ENCODE measurements around the gene KLK7.
"Not testable (repeated sequence)": the region's sequence is repeated elsewhere in the genome, so short reads cannot be mapped to it uniquely, and the experiment has no call there.

The KLK7 gene

GRCh38 chr19:50977626-50978025 lies 6.1 kb downstream of the KLK7 start:
- Histone ChIP-seq H3K9me3 (no peaks in the 10 kb centered on the region), H3K4me1 (ENCODE audit: control insufficient read depth in 1 of 2, insufficient read depth in 1 of 2, low read depth in 1 of 2, low read length in 1 of 2) (no peaks in the 10 kb centered on the region), H3K36me3 (no peaks in the 10 kb centered on the region), H3K27me3 (peaks cover 40% of the 10 kb centered on the region), H3K27ac (no peak overlapping the region), H3K4me3 (ENCODE audit: low read depth in 1 of 2, low read length in 1 of 2) (no peak overlapping the region)
- no peak for TF ChIP-seq CTCF (IDR thresholded peaks at IDR 0.05)

GRCh38 chr19:50975766-50976165 lies 8.0 kb downstream of the KLK7 start:
- TF ChIP-seq CTCF (IDR thresholded peaks at IDR 0.05): no peak
- H3K9me3 ChIP-seq: no peaks in the 10 kb centered on the region
- no peak overlapping the region for H3K27ac ChIP-seq
- H3K4me3 ChIP-seq (ENCODE audit: low read depth in 1 of 2, low read length in 1 of 2): no peak overlapping the region
- no peaks in the 10 kb centered on the region for H3K36me3 ChIP-seq
- H3K4me1 ChIP-seq (ENCODE audit: control insufficient read depth in 1 of 2, insufficient read depth in 1 of 2, low read depth in 1 of 2, low read length in 1 of 2): no peaks in the 10 kb centered on the region
- peaks cover 36% of the 10 kb centered on the region for H3K27me3 ChIP-seq

- Histone ChIP-seq H3K9me3 (no peaks in the 10 kb centered on the region), H3K27ac (no peak overlapping the region), H3K27me3 (peaks cover 31% of the 10 kb centered on the region), H3K36me3 (no peaks in the 10 kb centered on the region), H3K4me1 (ENCODE audit: control insufficient read depth in 1 of 2, insufficient read depth in 1 of 2, low read depth in 1 of 2, low read length in 1 of 2) (no peaks in the 10 kb centered on the region), H3K4me3 (ENCODE audit: low read depth in 1 of 2, low read length in 1 of 2) (no peak overlapping the region)
- TF ChIP-seq CTCF (IDR thresholded peaks at IDR 0.05): no peak
These were observed 8.8 kb downstream of the KLK7 start for GRCh38 chr19:50974702-50975556.

GRCh38 chr19:50972795-50973376 lies 10.8 kb downstream of the KLK7 start:
- TF ChIP-seq CTCF (IDR thresholded peaks at IDR 0.05): no peak
- Histone ChIP-seq H3K27ac (no peak overlapping the region), H3K9me3 (no peaks in the 10 kb centered on the region), H3K27me3 (peaks cover 41% of the 10 kb centered on the region), H3K4me1 (ENCODE audit: control insufficient read depth in 1 of 2, insufficient read depth in 1 of 2, low read depth in 1 of 2, low read length in 1 of 2) (no peaks in the 10 kb centered on the region), H3K4me3 (ENCODE audit: low read depth in 1 of 2, low read length in 1 of 2) (no peak overlapping the region), H3K36me3 (no peaks in the 10 kb centered on the region)

- H3K27me3 ChIP-seq: peaks cover 30% of the 10 kb centered on the region
- not testable (repeated sequence) for H3K36me3 ChIP-seq; H3K27ac ChIP-seq; H3K4me1 ChIP-seq (ENCODE audit: control insufficient read depth in 1 of 2, insufficient read depth in 1 of 2, low read depth in 1 of 2, low read length in 1 of 2); H3K9me3 ChIP-seq; H3K4me3 ChIP-seq (ENCODE audit: low read depth in 1 of 2, low read length in 1 of 2)
These were observed 13.9 kb downstream of the KLK7 start for GRCh38 chr19:50969810-50970209.

GRCh38 chr19:50969413-50969760 lies 14.3 kb downstream of the KLK7 start, which contains the start of gene KLK6:
Gene KLK6 (minus strand): TSS chr19:50969591. CDS start chr19:50968104, 1,487 bp downstream.
- no peak for TF ChIP-seq CTCF (IDR thresholded peaks at IDR 0.05)
- Histone ChIP-seq H3K4me3 (ENCODE audit: low read depth in 1 of 2, low read length in 1 of 2) (no peak within 1 kb of the TSS), H3K27me3 (peaks cover 30% of the 10 kb centered on the region), H3K36me3 (no peaks in the 10 kb centered on the region), H3K4me1 (ENCODE audit: control insufficient read depth in 1 of 2, insufficient read depth in 1 of 2, low read depth in 1 of 2, low read length in 1 of 2) (no peaks in the 10 kb centered on the region), H3K9me3 (no peaks in the 10 kb centered on the region), H3K27ac (no peak within 1 kb of the TSS)
